Endodermal cell (in vitro differentiated cells): ENCODE data around the gene BCL11B. TPM values are rescaled to one million over a fixed set of nuclear protein-coding genes. Genes with fewer than 3 reads are reported as not detected.

Experiments
- DNase-seq: peaks from one replicate; pipeline ENCODE4 v3.0.0-alpha.2; 2017
- H3K27ac ChIP-seq: 2 replicates; pipeline ENCODE4 v1.5.1; 2013; ENCODE audit warnings: mild to moderate bottlenecking, low read depth, low read length, moderate library complexity
- H3K27me3 ChIP-seq: 2 replicates; pipeline ENCODE4 v1.6.1; 2013; ENCODE audit warnings: mild to moderate bottlenecking, low read length, moderate library complexity; ENCODE audit not compliant: insufficient read depth, control insufficient read depth, poor library complexity, severe bottlenecking
- H3K36me3 ChIP-seq: 2 replicates; pipeline ENCODE4 v1.7.0; 2013; ENCODE audit warnings: mild to moderate bottlenecking, low read length, moderate library complexity; ENCODE audit not compliant: control insufficient read depth, insufficient read depth
- H3K4me1 ChIP-seq: one replicate; pipeline ENCODE4 v1.7.0; 2013; ENCODE audit warnings: low read length; ENCODE audit not compliant: control insufficient read depth, insufficient read depth
- H3K4me3 ChIP-seq: 2 replicates; pipeline ENCODE4 v1.5.1; 2013; ENCODE audit warnings: mild to moderate bottlenecking, low read length, moderate library complexity
- H3K9ac ChIP-seq: 2 replicates; pipeline ENCODE4 v1.6.1; 2013; ENCODE audit warnings: mild to moderate bottlenecking, low read length, moderate library complexity; ENCODE audit not compliant: poor library complexity, severe bottlenecking; ENCODE audit errors: extremely low read depth
- H3K9me3 ChIP-seq: 2 replicates; pipeline ENCODE4 v1.6.1; 2013; ENCODE audit warnings: mild to moderate bottlenecking, low read length, moderate library complexity; ENCODE audit not compliant: control insufficient read depth
- H3K27ac Mint-ChIP-seq: 2 replicates; pipeline ENCODE4 v1.8.0; 2020; ENCODE audit warnings: mixed read lengths
- H3K27me3 Mint-ChIP-seq: 2 replicates; pipeline ENCODE4 v1.8.0; 2021; ENCODE audit warnings: mild to moderate bottlenecking, mixed read lengths; ENCODE audit not compliant: insufficient read depth
- H3K36me3 Mint-ChIP-seq: 2 replicates; pipeline ENCODE4 v1.8.0; 2020; ENCODE audit warnings: low read depth, mixed read lengths
- H3K4me1 Mint-ChIP-seq: 2 replicates; pipeline ENCODE4 v1.8.0; 2020; ENCODE audit warnings: mixed read lengths
- H3K4me3 Mint-ChIP-seq: 2 replicates; pipeline ENCODE4 v1.8.0; 2020; ENCODE audit warnings: mild to moderate bottlenecking, moderate library complexity, mixed read lengths
- H3K9me3 Mint-ChIP-seq: 2 replicates; pipeline ENCODE4 v1.8.0; 2020; ENCODE audit warnings: mild to moderate bottlenecking, mixed read lengths
- WGBS, 2 experiments: methylation state at CpG; one replicate each; pipeline versions ENCODE4 v1.1.5 to v1.1.7; 2013; ENCODE audit warnings: missing lambda C conversion rate in 2 of 2, mixed read lengths in 1 of 2; ENCODE audit not compliant: insufficient coverage in 1 of 2, insufficient read length in 1 of 2; 5-methylcytosine and 5-hydroxymethylcytosine counted together
- total RNA-seq, 2 donors: library from RNA; stranded (reverse); fragmentation: NEBNext Ultra II Directional in 1 of 2; extraction: Animal tissue kit (Norgen Biotek cat#: 25700) in 1 of 2; gene quantifications; 2 replicates in 1 of 2; 3 replicates in 1 of 2; pipeline ENCODE4 v1.2.1, GENCODE V29; 2021
- TF ChIP-seq, protein P1 (sequence below): fragments of 200-600 bp; sonication (generic); conservative IDR thresholded peaks from 2 replicates; pipeline ENCODE4 v1.5.0; 2021; ENCODE audit warnings: antibody characterized with exemption, mild to moderate bottlenecking

Gene BCL11B
- total RNA-seq, 2 donors from 2014 or later: 5.7 to 6.0 TPM

DNA sequence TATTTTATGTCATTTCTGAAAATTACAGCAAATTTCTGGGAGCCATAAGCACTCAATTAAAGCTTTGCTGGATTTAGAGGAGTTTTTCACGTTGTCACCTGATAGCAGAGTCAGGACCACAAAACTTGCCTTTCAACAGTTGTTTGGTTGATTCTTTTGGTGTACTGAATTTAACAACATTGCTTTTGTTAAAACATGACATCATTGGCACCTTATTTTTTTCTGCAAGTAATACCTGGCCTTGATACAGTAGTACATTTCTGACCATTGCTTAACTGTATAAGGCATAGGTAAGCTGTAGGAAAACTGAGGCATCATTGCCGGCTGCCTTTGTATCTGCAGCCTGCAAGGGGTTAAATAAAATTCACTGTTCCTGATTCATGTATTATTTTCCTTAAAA is 4.5 kb upstream of the BCL11B start:
- H3K4me3 ChIP-seq: no peak overlapping the region
- no peaks in the 10 kb centered on the region for H3K36me3 Mint-ChIP-seq
- H3K4me1 ChIP-seq: peaks cover 9% of the 10 kb centered on the region
- H3K27me3 Mint-ChIP-seq: peaks cover 13% of the 10 kb centered on the region
- H3K4me3 Mint-ChIP-seq: no peak overlapping the region
- TF ChIP-seq, protein P1, sequence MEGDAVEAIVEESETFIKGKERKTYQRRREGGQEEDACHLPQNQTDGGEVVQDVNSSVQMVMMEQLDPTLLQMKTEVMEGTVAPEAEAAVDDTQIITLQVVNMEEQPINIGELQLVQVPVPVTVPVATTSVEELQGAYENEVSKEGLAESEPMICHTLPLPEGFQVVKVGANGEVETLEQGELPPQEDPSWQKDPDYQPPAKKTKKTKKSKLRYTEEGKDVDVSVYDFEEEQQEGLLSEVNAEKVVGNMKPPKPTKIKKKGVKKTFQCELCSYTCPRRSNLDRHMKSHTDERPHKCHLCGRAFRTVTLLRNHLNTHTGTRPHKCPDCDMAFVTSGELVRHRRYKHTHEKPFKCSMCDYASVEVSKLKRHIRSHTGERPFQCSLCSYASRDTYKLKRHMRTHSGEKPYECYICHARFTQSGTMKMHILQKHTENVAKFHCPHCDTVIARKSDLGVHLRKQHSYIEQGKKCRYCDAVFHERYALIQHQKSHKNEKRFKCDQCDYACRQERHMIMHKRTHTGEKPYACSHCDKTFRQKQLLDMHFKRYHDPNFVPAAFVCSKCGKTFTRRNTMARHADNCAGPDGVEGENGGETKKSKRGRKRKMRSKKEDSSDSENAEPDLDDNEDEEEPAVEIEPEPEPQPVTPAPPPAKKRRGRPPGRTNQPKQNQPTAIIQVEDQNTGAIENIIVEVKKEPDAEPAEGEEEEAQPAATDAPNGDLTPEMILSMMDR: no peak
- no peak overlapping the region for H3K27ac ChIP-seq
- no peaks in the 10 kb centered on the region for H3K9me3 Mint-ChIP-seq
- peak; percentile 6 for DNase-seq
- no peaks in the 10 kb centered on the region for H3K36me3 ChIP-seq
- H3K4me1 Mint-ChIP-seq: peaks cover 18% of the 10 kb centered on the region
- 64 to 86% methylated on average over 1 to 2 of the region's 2 CpGs for WGBS, 2 experiments
- no peaks in the 10 kb centered on the region for H3K27me3 ChIP-seq
- no peak overlapping the region for H3K9ac ChIP-seq
- no peak overlapping the region for H3K27ac Mint-ChIP-seq
- no peaks in the 10 kb centered on the region for H3K9me3 ChIP-seq

DNA sequence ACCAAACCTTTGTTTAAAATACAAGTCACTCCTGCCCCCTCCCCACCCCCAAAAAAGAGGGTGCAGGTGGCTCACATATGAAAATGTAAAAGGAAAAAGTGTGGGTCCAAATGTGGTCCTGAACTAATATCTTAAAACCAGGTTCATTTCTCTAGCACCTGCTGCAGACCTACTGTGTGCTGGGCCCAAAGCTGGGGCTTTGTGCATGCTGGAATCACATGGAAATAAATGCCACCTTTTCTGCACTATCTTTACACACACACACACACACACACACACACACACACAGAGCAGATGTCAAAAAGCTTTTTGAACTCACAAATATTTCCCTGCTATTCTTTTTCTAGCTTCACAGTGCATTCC is 3.2 kb upstream of the BCL11B start:
- peaks cover 13% of the 10 kb centered on the region for H3K27me3 Mint-ChIP-seq
- no peak overlapping the region for H3K4me3 ChIP-seq

DNA sequence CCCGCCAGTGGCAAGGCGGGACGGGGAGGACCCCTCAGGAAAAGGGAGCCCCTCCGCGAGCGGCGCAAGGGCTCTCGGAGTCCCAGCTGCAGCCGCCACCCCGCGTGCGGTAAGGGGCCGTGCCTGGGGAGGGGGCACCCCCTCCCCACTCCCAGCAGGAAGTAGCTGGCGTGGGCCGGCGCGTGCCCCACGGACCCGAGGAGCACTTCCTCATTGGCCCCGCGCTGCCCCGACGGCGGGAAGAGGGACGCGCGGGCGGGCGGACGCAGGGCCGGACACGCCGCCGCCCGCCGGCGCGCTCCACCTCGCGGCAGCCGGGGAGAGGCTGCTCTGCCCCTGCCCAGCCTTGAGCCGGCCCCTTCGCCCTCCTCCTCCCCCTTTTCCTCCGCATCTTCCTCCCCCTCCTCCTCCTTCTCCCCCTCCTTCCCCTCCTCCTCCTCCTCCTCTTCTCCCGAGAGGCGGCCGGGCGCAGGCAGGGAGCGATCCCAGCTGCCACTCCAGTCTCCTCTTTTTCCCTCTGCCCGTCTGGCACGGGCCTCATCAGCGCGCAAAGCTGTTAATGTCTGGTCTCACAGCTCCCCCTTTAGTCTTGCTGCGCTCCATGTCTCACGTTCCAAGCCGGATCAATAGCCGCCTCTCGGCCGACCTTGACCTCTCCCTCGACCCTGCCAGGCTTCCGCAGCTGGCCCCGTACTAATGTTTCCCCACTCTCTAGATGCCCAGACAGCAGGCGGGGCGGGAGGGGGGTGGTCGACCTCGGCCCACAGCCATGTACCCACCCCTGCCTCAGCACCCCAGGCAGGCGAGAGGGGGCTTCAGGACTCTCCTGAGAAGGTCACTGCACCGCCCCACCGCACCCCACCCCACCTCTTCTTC is 2.6 kb upstream of the BCL11B start:
- Mint-ChIP-seq H3K4me1 (peaks cover 20% of the 10 kb centered on the region), H3K4me3 (peak overlapping the region; percentile 75), H3K27me3 (peaks cover 13% of the 10 kb centered on the region), H3K36me3 (no peaks in the 10 kb centered on the region), H3K9me3 (no peaks in the 10 kb centered on the region), H3K27ac (peak overlapping the region; percentile 13)
- peak; percentile 98 for DNase-seq
- peaks cover 9% of the 10 kb centered on the region for H3K4me1 ChIP-seq
- no peak overlapping the region for H3K9ac ChIP-seq
- 0 to 3% methylated on average over 4 to 69 of the region's 69 CpGs for WGBS, 2 experiments
- no peaks in the 10 kb centered on the region for H3K36me3 ChIP-seq
- H3K4me3 ChIP-seq: peak overlapping the region; percentile 92
- no peak overlapping the region for H3K27ac ChIP-seq
- H3K27me3 ChIP-seq: no peaks in the 10 kb centered on the region
- no peaks in the 10 kb centered on the region for H3K9me3 ChIP-seq
- TF ChIP-seq, protein P1: peak; percentile 69

More for the DNA sequence above, 3.2 kb upstream of the BCL11B start:
- Histone ChIP-seq H3K9ac (no peak overlapping the region), H3K36me3 (no peaks in the 10 kb centered on the region), H3K27ac (no peak overlapping the region), H3K9me3 (no peaks in the 10 kb centered on the region), H3K27me3 (no peaks in the 10 kb centered on the region), H3K4me1 (peaks cover 9% of the 10 kb centered on the region)
- DNase-seq: no peak
- Mint-ChIP-seq H3K36me3 (no peaks in the 10 kb centered on the region), H3K4me1 (peaks cover 18% of the 10 kb centered on the region), H3K4me3 (peak overlapping the region; percentile 75), H3K9me3 (no peaks in the 10 kb centered on the region), H3K27ac (no peak overlapping the region)
- TF ChIP-seq, protein P1: no peak
